Adipocyte (in vitro differentiated cells): ENCODE measurements around the gene RAMP1.

Source experiments
- DNase-seq: peaks from one replicate; pipeline ENCODE4 v3.0.0-alpha.2; 2015; ENCODE audit warnings: low read depth
- H3K27me3 ChIP-seq: replicated peaks from 2 replicates; pipeline ENCODE4 v1.7.0; 2013; ENCODE audit warnings: mild to moderate bottlenecking, low read length, moderate library complexity; ENCODE audit not compliant: control insufficient read depth, insufficient read depth
- H3K36me3 ChIP-seq: 2 replicates; pipeline ENCODE4 v1.7.0; 2013; ENCODE audit warnings: low read length, mild to moderate bottlenecking, moderate library complexity; ENCODE audit not compliant: control insufficient read depth, insufficient read depth, severe bottlenecking
- H3K4me1 ChIP-seq: 2 replicates; pipeline ENCODE4 v1.7.0; 2013; ENCODE audit warnings: mild to moderate bottlenecking, low read length, moderate library complexity; ENCODE audit not compliant: control insufficient read depth, insufficient read depth
- H3K4me3 ChIP-seq: 2 replicates; pipeline ENCODE4 v1.7.0; 2013; ENCODE audit warnings: mild to moderate bottlenecking, low read length, moderate library complexity
- H3K9ac ChIP-seq: 2 replicates; pipeline ENCODE4 v1.7.0; 2013; ENCODE audit warnings: mild to moderate bottlenecking, low read length, moderate library complexity
- H3K9me3 ChIP-seq: 2 replicates; pipeline ENCODE4 v1.7.0; 2013; ENCODE audit warnings: mild to moderate bottlenecking, low read length, moderate library complexity; ENCODE audit not compliant: control insufficient read depth

Gene RAMP1

DNA sequence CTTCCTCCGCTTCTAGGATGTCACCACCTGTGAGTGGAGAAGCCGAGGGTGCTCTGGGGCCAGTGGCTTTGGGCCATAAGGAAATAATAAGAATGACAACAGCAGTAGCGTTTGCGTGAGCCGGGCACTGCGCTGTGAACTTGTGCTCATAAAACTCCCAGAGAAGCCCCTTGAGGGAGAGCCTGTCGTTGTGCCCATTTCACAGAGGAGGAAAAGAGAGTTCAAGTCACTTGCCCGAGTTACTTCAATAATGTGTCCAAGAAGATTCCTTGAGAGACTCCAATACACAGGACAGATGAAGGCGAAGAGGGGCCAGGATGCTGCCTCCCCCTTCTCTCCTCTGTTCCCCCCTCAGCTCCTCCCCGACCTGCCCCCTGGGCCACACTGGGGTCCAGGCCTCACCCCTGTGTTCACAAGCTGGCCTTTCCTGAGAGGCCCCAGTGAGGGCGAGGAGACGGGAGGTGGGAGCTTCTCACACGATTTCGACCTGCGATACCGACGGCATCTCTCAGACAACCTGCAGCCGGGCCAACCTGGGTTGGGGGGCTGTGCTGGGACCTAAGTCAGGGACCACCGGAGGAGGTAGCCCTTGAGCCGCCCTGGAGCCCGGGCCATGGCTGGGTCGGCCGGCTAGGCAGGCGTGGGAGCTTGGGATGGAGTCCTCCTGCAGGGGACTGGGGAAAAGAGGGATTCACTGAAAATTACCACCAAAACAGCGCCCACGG, 53.9 kb downstream of the RAMP1 start:
- Histone ChIP-seq H3K9me3 (no peaks in the 10 kb centered on the region), H3K36me3 (no peaks in the 10 kb centered on the region), H3K9ac (no peak overlapping the region), H3K4me1 (no peaks in the 10 kb centered on the region), H3K27me3 (no peaks in the 10 kb centered on the region), H3K4me3 (no peak overlapping the region)
- no peak for DNase-seq

DNA sequence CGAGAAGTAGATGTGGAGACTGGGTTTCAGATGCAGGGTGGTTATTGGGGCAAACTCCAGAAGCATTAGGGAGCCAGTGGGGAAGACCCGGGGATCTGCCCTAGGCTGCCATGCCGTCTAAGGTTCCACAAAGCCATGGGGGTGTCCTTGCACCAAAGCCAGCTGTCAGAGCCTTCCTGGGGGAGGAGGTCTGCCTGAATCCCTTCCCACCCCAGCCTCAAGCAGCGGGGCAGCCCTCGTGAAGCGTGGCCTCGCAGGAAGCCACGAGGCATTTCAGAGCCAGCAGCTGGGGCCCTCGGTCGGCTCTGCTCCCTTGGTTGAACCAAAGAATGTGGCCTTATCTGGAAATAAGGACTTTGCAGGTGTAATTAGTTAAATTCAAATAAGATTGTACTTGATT, 56.2 kb downstream of the RAMP1 start:
- Histone ChIP-seq H3K9ac (no peak overlapping the region), H3K36me3 (no peaks in the 10 kb centered on the region), H3K4me1 (no peaks in the 10 kb centered on the region), H3K27me3 (no peaks in the 10 kb centered on the region), H3K9me3 (no peaks in the 10 kb centered on the region), H3K4me3 (no peak overlapping the region)
- no peak for DNase-seq

DNA sequence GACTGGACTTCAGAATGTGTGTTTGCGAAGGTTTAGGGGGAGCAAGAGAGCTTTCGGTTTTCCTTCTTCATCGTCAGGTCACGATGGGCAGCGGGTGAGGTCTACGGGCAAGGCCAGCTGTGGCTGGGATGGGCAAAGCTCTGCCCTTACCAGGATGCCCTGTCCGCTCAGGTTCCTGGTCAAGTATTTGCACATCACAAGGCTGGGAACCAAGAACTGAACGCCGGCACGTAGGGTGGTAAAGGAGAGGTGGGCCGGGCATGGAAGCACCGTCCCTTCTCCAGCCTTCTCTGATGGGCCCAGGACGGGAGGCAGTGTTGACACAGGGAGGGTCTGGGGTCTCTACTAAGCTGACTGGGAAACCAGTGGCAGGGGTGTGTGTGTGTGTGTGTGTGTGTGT, 56.9 kb downstream of the RAMP1 start:
- Histone ChIP-seq H3K4me1 (peaks cover 2% of the 10 kb centered on the region), H3K9ac (no peak overlapping the region), H3K36me3 (no peaks in the 10 kb centered on the region), H3K4me3 (no peak overlapping the region), H3K27me3 (no peaks in the 10 kb centered on the region), H3K9me3 (peaks cover 3% of the 10 kb centered on the region)
- DNase-seq, result no peak

DNA sequence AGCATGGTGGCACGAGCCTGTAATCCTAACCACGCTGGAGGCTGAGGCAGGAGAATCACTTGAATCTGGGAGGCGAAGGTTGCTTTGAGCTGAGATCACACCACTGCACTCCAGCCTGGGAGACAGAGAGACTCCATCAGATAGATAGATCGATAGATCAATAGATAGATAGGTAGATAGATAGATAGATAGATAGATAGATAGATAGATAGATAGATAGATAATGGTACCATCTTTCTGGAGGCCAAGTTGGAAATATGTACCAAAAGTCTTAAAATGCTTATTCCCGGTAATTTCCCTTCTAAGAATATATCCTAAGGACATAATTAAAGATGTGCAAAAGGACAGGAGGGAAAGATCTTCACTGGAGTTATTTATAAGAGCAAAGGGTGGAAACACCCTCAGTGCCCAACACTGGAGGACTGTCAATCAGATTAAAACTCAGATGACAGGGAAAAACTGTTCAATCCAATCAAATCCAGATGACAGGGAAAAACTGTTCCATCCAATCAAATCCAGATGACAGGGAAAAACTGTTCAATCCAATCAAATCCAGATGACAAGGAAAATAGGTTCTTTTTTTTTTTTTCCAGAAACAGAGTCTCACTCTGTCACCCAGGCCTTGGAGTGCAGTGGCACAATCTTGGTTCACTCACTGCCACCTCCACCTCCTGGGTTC, 58.4 kb downstream of the RAMP1 start:
- peak; percentile 24 for DNase-seq
- Histone ChIP-seq H3K9ac (no peak overlapping the region), H3K9me3 (peaks cover 3% of the 10 kb centered on the region), H3K36me3 (no peaks in the 10 kb centered on the region), H3K4me3 (no peak overlapping the region), H3K4me1 (peaks cover 2% of the 10 kb centered on the region), H3K27me3 (no peaks in the 10 kb centered on the region)

DNA sequence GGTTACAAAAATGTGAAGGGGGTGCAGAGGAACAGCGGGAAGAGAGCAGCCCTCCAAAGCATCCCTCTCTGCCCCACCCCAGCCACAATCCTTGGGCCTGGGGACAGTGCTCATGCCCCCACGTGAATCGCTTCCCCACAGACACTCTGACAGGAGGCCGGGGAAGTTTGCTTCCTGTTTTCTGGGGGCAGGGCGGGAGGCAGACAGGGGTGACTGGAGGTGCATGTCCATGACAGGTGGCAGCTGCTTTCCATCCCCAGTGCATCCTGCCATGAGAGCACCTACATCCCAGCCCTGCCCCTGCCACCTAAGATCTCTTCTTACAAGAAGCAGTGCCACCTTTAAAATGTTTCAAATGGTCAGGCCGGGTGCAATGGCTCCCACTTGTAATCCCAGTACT, 60.2 kb downstream of the RAMP1 start:
- H3K27me3 ChIP-seq, result no peaks in the 10 kb centered on the region
- peaks cover 2% of the 10 kb centered on the region for H3K4me1 ChIP-seq
- H3K4me3 ChIP-seq, result no peak overlapping the region
- no peak overlapping the region for H3K9ac ChIP-seq
- H3K9me3 ChIP-seq, result peaks cover 3% of the 10 kb centered on the region
- DNase-seq, result no peak
- H3K36me3 ChIP-seq, result no peaks in the 10 kb centered on the region

DNA sequence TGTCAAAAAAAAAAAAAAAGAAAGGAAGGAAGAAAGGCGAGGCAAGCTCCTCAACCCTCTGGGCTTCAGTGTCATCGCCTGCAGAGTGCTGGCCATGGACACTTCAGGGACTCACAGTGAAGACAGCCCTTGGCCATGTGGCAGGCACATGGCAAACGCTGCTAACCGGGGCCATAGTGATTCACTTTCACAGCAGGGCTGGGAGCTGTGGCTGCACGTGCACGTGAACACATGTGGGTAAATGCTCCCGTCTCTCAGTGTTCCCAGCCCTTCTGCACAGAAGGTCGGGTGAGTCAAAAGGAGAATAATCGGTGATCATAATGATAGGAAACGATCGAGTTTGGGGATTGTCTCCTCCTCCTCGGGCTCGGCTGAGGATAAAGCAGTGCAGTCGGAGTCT, 61.2 kb downstream of the RAMP1 start:
- H3K9ac ChIP-seq, result no peak overlapping the region
- H3K27me3 ChIP-seq, result no peaks in the 10 kb centered on the region
- peaks cover 2% of the 10 kb centered on the region for H3K4me1 ChIP-seq
- no peaks in the 10 kb centered on the region for H3K36me3 ChIP-seq
- DNase-seq, result no peak
- H3K9me3 ChIP-seq, result peaks cover 3% of the 10 kb centered on the region
- H3K4me3 ChIP-seq, result no peak overlapping the region

DNA sequence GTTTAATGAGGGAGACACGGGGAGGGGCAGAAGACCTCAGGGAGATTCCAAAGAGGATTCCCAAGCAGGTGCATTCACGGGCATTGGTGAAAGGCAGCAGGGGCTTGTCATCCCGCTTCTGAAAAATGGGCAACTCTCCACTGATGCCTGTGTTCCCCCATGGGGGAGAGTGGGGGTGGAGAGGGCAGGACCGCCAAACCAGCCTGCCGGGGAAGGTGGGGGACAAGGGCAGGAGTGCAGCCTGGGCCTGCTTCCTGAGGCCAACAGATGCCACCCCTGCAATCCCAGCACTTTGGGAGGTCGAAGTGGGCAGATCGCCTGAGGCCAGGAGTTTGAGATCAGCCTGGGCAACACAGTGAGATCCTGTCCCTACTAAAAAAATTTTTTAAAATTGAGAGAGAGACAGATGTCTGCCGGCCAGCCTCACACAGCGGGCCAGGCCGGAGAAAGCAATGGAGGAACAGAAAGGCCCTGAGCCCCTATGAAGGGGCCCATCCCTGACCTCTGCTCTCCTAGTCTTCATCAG, 62.6 kb downstream of the RAMP1 start:
- no peak for DNase-seq
- no peak overlapping the region for H3K9ac ChIP-seq
- no peaks in the 10 kb centered on the region for H3K36me3 ChIP-seq
- H3K27me3 ChIP-seq, result no peaks in the 10 kb centered on the region
- H3K4me1 ChIP-seq, result peaks cover 2% of the 10 kb centered on the region
- H3K4me3 ChIP-seq, result no peak overlapping the region
- H3K9me3 ChIP-seq, result peaks cover 3% of the 10 kb centered on the region

DNA sequence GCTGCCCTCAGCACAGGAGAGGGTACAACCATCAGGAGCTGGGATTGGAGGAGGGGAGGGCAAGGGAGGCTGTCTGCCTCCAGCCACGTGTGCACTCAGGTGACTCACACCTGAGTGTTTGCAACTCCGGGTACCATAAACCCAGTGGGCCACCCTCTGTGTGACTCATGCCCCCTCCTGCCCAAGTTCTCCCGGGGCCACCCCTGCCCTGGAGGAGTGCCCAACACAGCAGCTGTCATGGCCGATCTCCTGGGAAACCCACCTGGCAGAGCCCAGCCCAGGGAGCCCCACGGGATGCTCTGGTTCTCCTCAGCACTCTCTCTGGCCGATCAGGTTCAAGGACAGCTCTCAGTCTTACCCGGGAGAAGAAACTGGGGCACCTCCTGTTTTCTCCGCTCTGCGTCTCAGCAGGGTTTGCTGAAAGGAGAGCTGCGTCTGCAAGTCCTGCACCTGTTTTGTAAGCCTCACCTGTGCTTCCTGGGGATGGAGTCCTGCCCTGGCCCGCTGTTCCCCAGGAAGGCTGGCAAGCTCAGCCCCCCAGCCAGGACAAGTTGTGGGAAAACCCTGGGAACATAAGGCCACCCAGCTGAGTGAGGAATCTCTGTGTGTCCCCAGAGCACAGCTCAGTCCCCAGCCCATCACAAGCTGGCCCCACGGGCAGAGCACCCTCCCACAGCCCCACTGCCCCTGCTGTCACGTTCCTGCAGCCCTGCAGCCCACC, 63.4 kb downstream of the RAMP1 start:
- Histone ChIP-seq H3K4me1 (peaks cover 2% of the 10 kb centered on the region), H3K9me3 (peaks cover 3% of the 10 kb centered on the region), H3K9ac (peak overlapping the region; percentile 76), H3K27me3 (no peaks in the 10 kb centered on the region), H3K36me3 (no peaks in the 10 kb centered on the region), H3K4me3 (no peak overlapping the region)
- no peak for DNase-seq

DNA sequence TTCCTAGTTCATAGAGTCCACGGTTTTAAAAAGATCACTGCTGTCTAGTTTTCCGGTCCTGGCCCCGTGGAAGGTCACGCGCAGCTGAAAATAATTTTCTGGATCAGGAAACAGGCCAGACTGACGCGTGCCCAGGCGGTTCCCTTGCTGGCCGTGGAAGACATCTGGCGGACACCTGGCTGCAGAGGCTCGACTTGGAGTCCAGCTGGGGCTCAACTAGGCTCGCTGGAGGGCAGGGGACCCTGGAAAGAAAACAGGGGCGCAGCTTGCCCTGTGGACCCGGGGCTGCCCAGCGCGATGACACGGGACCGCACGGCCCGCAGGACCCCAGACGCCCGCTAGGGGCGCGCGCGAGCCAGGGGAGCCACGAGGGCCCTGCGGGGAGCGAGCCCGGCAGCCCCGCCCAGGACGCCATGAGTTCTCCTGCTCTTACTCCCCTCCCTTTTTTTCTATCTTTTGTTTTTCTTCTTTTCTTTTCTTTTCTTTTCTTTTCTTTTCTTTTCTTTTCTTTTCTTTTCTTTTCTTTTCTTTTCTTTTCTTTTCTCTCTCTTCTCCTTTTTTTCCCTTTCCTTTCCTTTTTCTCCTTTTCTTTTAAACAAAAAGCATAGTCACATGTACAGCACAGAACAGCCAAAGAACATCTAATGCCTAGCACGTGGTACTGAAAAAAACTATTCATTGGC, 64.2 kb downstream of the RAMP1 start:
- Histone ChIP-seq H3K9ac (peak overlapping the region; percentile 76), H3K4me1 (peaks cover 2% of the 10 kb centered on the region), H3K27me3 (peaks cover 3% of the 10 kb centered on the region), H3K36me3 (no peaks in the 10 kb centered on the region), H3K9me3 (peaks cover 3% of the 10 kb centered on the region), H3K4me3 (peak overlapping the region; percentile 73)
- DNase-seq, result peak; percentile 82

DNA sequence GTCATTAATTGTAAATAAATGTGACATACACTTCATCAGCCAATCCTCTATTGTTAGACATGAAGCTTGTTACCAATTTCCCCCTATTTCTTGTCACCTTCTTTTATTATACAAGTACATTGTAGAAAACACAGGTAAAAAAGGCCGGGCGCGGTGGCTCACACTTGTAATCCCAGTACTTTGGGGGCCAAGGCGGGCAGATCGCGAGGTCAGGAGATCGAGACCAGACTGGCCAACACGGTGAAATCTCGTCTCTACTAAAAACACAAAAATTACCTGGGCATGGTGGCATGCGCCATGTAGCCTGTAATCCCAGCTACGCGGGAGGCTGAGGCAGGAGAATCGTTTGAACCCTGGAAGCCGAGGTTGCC, 64.7 kb downstream of the RAMP1 start:
- no peak overlapping the region for H3K4me3 ChIP-seq
- H3K27me3 ChIP-seq, result peaks cover 6% of the 10 kb centered on the region
- DNase-seq, result no peak
- H3K4me1 ChIP-seq, result peaks cover 2% of the 10 kb centered on the region
- H3K9ac ChIP-seq, result no peak overlapping the region
- H3K9me3 ChIP-seq, result peaks cover 3% of the 10 kb centered on the region
- H3K36me3 ChIP-seq, result no peaks in the 10 kb centered on the region

DNA sequence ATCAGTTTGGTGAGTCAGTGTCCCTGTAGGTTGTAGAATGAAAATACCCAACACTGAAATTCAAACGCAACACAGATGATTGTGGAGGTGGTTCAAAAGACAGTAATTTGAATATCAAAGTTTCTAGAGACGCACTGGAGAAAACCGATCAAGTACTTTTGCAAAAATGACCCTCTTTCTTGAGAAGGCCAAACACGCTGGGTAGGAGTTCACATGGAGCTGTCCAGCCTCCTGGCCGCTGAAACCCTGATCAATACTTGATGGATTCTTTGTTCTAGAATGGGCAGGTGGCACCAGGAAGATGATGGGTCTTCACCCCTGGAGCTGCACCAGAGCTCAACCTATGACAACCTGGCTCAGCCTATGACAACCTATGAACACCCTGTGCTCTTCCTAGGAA, 67.7 kb downstream of the RAMP1 start:
- Histone ChIP-seq H3K27me3 (peaks cover 6% of the 10 kb centered on the region), H3K9ac (no peak overlapping the region), H3K9me3 (no peaks in the 10 kb centered on the region), H3K4me1 (peaks cover 12% of the 10 kb centered on the region), H3K4me3 (no peak overlapping the region), H3K36me3 (no peaks in the 10 kb centered on the region)
- DNase-seq, result no peak
